Measurements from ENCODE around the gene ZNF219. TPM values are rescaled to one million over a fixed set of nuclear protein-coding genes. Genes with fewer than 3 reads are reported as not detected.

Gene ZNF219
- total RNA-seq, 1 donor from 2014 or later = 14.9 TPM

GRCh38 chr14:21069388-21070082 lies 28.9 kb downstream of the ZNF219 start:
- DNase-seq (ENCODE audit: low read depth) = no peak

DNA sequence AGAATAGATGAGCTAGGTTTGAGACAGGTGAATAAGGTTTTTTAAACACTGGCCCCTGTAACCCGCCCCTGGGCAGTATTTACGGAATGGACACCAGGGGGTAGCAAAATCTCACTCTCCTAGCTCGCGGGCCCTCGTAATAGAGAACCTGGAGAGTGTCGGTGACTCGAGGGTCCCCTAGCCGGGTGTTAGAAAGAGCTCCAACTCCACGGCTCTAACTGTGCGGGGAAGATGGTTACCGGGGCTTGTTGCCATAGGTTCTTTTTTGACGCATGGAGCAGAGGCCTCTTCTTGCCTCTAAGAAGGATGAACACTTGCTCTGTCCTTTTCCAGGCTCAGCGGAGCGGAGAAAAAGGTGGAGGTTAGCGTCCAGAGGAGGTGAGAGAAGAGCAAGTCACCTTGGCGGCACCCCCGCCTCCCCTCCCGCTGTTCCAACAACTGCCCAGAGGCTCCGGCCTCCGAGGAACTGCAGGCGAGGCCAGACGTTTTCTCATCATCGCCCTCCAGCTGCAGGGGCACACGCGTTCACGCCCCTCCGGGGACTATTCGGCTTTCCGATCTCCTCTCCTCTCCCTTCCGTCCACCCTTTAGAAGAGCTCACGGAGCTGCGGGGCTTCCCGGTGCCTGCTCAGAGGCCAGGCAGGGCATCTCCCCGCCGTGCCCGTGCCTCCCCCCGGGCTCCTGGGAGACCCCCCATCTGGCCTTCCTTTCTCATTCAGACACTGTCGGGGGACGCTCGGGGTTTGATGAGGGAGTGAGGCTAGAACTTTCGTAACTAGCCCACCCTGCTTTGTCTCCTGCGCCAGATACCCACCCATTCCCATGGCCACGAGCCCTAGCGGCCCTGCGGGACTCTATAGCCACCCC lies 29.7 kb downstream of the ZNF219 start:
- DNase-seq (ENCODE audit: low read depth) = no peak

DNA sequence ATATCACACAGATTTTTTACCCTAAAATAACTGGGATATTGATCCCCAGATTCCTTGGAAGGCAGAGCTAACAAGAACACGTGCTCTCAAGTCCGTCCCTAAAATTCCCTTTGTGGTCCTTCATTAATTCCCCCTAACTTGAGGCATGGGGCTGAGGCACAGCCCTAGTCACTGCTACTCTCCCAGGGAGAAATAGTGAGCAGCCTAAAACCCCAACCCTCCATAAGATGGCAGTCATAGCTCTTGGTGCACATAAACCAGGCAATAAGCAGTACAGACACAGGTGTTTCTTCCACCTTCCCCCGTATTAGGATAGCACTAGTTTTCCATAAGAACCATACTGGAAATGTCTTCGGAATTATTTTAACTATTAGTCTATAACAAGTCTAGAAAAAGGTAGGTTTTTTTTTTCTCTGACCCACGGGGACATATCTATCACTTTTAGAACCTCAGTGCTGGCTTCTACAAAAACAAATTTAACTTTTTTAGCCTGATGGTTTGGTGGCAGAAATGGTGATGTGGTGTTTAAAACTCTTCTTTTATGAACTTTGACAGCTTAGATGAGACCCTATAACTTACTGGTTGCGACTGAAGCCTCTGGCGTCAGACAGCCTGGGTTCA lies 31.5 kb downstream of the ZNF219 start:
- no peak for DNase-seq (ENCODE audit: low read depth)

DNA sequence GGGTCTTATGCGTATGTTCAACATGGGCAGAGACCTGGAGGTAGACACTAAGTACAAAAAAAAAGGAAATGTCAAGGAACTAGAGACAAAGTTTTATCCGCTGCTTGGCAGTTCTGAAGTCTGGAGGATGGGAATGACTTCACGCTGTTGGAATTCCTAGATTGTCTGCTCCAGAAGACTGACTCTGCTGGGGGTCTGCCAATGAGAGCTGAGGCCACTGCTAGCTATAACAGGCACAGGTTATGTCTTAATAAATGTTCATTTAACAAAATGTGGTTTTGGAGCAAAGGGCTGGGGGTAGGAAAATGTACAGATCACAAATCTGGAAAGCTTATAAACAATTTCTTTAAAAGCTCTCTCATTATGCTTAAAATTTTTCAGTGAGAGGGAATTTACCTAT lies 35.0 kb downstream of the ZNF219 start:
- DNase-seq (ENCODE audit: low read depth) = peak; percentile 81

DNA sequence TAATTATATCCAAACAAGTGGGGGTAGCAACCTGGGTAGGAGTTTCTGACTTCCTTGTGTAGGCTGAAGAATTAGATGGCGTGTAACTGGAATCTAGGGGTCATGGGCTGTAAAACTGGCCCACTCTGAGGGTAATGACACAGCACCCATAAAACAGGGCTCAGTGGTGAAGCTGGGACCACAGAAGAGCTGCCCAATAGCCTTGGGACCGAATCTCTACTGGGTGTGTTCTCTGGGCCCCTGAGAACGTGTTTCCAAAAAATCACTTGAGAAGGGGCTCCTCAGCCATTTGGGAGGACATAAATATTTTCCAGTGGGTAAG lies 37.1 kb downstream of the ZNF219 start:
- DNase-seq (ENCODE audit: low read depth) = no peak

GRCh38 chr14:21060614-21061346 lies 37.7 kb downstream of the ZNF219 start:
- DNase-seq (ENCODE audit: low read depth) = no peak

DNA sequence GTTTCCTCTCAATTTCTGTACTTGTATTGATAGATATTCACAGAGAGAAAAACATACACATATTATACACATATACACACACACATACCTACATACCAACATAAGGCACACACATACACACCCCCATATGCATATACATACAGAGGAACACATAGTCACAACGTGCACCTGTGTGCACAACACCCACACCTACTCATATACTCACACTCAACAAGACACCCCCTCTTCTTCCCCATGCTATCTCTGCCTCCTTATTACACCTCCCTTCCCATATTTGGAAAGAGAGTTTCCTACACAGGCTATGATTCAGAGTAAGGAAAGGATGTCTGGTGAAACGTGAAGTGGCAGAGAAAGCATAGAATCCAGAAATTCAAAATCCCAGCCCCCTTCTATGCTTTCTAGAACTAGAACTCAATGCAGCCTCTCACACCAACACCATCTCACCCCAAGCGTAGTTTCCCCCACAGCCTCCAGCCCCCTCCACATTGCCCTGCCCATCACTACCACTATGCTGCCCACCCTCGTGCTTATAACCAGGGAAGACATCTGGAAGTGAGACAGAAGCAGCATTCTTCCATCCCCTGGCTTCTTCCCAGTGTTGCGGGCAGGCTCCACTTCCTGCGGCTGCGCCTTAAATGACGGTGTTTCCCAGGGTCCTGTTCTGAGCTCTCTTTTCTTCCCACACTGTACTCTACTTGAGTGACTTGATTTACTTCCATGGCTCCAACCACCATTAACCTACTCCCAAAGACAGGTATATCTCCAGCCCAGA lies 38.4 kb downstream of the ZNF219 start:
- DNase-seq (ENCODE audit: low read depth) = no peak

DNA sequence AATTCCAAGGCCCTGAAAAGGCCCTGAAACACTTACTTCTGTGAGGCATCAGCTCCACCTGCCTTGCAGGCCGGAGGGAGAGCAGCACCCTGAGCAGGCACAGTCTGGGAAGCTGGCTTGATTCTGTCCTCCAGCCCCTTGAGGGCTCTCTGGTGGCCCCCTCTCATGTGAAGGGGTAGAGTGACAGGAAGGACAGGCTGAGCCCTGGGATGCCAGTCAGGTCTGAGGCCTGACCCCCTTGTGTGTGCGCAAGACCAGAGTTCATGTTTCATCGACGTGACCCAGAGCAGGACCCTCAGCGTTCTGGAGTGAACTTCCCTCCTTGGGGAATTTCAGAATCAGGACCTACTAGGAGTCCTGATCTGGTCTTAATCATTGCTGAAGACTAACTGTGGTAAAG lies 39.6 kb downstream of the ZNF219 start:
- DNase-seq (ENCODE audit: low read depth) = no peak

- no peak for DNase-seq (ENCODE audit: low read depth)
These were observed 40.4 kb downstream of the ZNF219 start, which contains the start of gene RNASE8 for GRCh38 chr14:21057803-21058675. Gene RNASE8 (plus strand): TSS chr14:21057822. CDS start chr14:21057893, 71 bp downstream.

- DNase-seq (ENCODE audit: low read depth) = no peak
These were observed 41.8 kb downstream of the ZNF219 start for GRCh38 chr14:21056520-21057163.

- DNase-seq (ENCODE audit: low read depth) = peak; percentile 67
These were observed 42.9 kb downstream of the ZNF219 start for GRCh38 chr14:21055432-21056117.

- no peak for DNase-seq (ENCODE audit: low read depth)
These were observed 43.7 kb downstream of the ZNF219 start for GRCh38 chr14:21054768-21055145.

- peak; percentile 51 for DNase-seq (ENCODE audit: low read depth)
These were observed 44.2 kb downstream of the ZNF219 start for GRCh38 chr14:21054123-21054767.

DNA sequence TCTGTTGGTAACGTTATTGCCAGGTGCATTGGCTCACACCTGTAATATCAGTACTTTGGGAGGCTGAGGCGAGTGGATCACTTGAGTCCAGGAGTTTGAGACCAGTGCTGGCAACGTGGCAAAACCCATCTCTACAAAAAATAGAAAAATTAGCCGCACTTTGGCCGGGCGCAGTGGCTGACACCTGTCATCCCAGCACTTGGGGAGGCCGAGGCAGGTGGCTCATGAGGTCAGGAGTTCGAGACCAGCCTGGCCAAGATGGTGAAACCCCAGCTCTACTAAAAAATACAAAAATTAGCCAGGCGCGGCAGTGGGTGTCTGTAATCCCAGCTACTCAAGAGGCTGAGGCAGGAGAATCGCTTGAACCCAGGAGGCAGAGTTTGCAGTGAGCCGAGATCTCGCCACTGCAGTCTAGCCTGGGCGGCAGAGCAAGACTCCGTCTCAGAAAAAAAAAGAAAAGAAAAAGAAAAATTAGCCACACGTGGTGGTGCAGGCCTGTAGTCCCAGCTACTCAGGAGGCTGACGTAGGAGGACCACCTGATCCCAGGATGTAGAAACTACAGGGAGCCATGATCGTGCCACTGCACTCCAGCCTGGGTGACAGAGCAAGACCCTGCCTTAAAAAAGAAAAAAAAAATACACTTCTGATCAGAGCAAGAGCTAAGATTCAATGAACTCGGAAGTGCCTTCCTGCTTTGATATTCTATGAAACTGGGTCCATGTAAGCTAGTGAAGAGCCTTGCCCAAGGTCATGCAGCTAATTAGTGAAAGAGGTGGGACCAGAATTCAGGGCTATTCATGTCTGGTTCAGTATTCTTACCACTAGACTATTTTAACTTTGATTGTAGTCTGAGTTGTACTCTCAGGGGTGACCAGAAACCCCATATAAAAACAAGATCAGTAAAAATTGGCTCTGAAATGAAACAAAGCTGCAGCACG lies 45.0 kb downstream of the ZNF219 start:
- DNase-seq (ENCODE audit: low read depth) = no peak

DNA sequence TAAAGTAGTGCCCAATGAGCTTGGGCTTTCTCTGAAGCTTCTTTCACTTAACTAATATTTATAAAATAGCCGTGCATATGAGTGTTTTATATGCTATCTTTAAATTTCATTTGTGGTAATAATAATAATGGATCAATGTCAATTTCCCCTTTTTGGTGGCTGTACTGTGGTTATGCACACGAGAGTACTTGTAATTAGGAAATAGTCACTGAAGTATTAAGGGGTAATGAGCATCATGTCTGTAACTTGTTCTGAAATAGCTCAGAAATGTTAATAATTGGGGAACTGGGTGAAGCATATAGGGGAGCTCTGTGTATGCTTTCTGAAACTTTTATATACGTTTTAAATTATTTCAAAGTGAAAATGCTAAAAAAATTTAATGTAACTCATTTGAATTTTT lies 47.9 kb downstream of the ZNF219 start:
- DNase-seq (ENCODE audit: low read depth) = no peak

- DNase-seq (ENCODE audit: low read depth) = no peak
These were observed 49.2 kb downstream of the ZNF219 start for GRCh38 chr14:21049271-21049673.

- DNase-seq (ENCODE audit: low read depth) = no peak
These were observed 49.8 kb downstream of the ZNF219 start for GRCh38 chr14:21048638-21049037.

- no peak for DNase-seq (ENCODE audit: low read depth)
These were observed 51.1 kb downstream of the ZNF219 start for GRCh38 chr14:21047378-21047781.
